Measurements from ENCODE around the gene ACER3. TPM values are rescaled to one million over a fixed set of nuclear protein-coding genes. Genes with fewer than 3 reads are reported as not detected.
"Not testable (repeated sequence)": the region's sequence is repeated elsewhere in the genome, so short reads cannot be mapped to it uniquely, and the experiment has no call there.

ACER3 gene
- total and polyA plus RNA-seq, 2 donors (not counting 1 experiment from before 2014, with no cell fraction given), result 3.3 to 12.9 TPM

- H3K79me2 ChIP-seq (ENCODE audit: control insufficient read depth, insufficient read depth, low read length), result no peaks in the 10 kb centered on the region
- POLR2A ChIA-PET, result no interaction called here
- H3K36me3 ChIP-seq (replicated peaks in 1 of 2; ENCODE audit: control extremely low read depth in 1 of 2, control insufficient read depth in 1 of 2, extremely low read depth in 1 of 2, insufficient read depth in 2 of 2, low read length in 1 of 2), result no peaks in the 10 kb centered on the region
- H2AFZ ChIP-seq (ENCODE audit: insufficient read depth, low read depth, low read length, poor library complexity, severe bottlenecking), result no peak overlapping the region
- peaks cover 0 to 4% (median 0%) of the 10 kb centered on the region in 4 experiments for H3K27me3 ChIP-seq (replicated peaks in 1 of 4; ENCODE audit: control extremely low read depth in 1 of 4, control insufficient read depth in 3 of 4, insufficient read depth in 4 of 4, low read length in 3 of 4)
- H3K9ac ChIP-seq (ENCODE audit: low read length), result no peak overlapping the region
- no peak overlapping the region for H3K4me3 ChIP-seq (ENCODE audit: control extremely low read depth in 1 of 5, extremely low read depth in 1 of 5, insufficient read depth in 1 of 5, low read depth in 2 of 5, low read length in 4 of 5)
- peaks cover 5% of the 10 kb centered on the region for H3K27me3 Mint-ChIP-seq
- H3K4me1 ChIP-seq (ENCODE audit: control insufficient read depth in 2 of 2, insufficient read depth in 2 of 2, low read length in 2 of 2), result peaks cover 0 to 6% of the 10 kb centered on the region in 2 donors
- no peak overlapping the region for H3K27ac ChIP-seq (ENCODE audit: low read length in 2 of 2)
- H3K9me3 Mint-ChIP-seq (ENCODE audit: insufficient read depth), result peaks cover 9% of the 10 kb centered on the region
- no peaks in the 10 kb centered on the region for H4K20me1 ChIP-seq (ENCODE audit: control insufficient read depth, insufficient read depth, low read length, poor library complexity, severe bottlenecking)
- intact Hi-C loops (cut with micrococcal nuclease), result no loop called here
- H3K4me1 Mint-ChIP-seq, result peaks cover 6% of the 10 kb centered on the region
- no peak overlapping the region for H3K4me2 ChIP-seq (replicated peaks; ENCODE audit: low read depth, low read length, poor library complexity, severe bottlenecking)
- no CpG with 5 or more reads among the region's 1 CpG for WGBS (ENCODE audit: insufficient coverage)
- no peak for DNase-seq
- CTCF ChIA-PET, result no interaction called here
- ATAC-seq (ENCODE audit: low read depth), result no peak
- H3K4me3 Mint-ChIP-seq, result no peak overlapping the region
- peaks cover 0 to 14% (median 10%) of the 10 kb centered on the region in 3 donors for H3K9me3 ChIP-seq (ENCODE audit: control extremely low read depth in 1 of 3, control insufficient read depth in 2 of 3, insufficient read depth in 1 of 3, low read length in 2 of 3)
- no peak for TF ChIP-seq CTCF (IDR thresholded peaks at IDR 0.05)
- no peak for TF ChIP-seq EZH2 (IDR thresholded peaks at IDR 0.05; ENCODE audit: borderline replicate concordance, insufficient read depth, low read depth, low read length, poor library complexity, severe bottlenecking)
- H3K27ac Mint-ChIP-seq, result no peak overlapping the region
These were observed 40.5 kb upstream of the ACER3 start for GRCh38 chr11:76820184-76820566.

- H3K27ac ChIP-seq (ENCODE audit: low read length in 2 of 2); H3K27ac Mint-ChIP-seq; H3K4me1 Mint-ChIP-seq; H4K20me1 ChIP-seq (ENCODE audit: control insufficient read depth, insufficient read depth, low read length, poor library complexity, severe bottlenecking); H3K27me3 ChIP-seq (replicated peaks in 1 of 4; ENCODE audit: control extremely low read depth in 1 of 4, control insufficient read depth in 3 of 4, insufficient read depth in 4 of 4, low read length in 3 of 4); H3K36me3 ChIP-seq (replicated peaks in 1 of 2; ENCODE audit: control extremely low read depth in 1 of 2, control insufficient read depth in 1 of 2, extremely low read depth in 1 of 2, insufficient read depth in 2 of 2, low read length in 1 of 2); H3K27me3 Mint-ChIP-seq; H2AFZ ChIP-seq (ENCODE audit: insufficient read depth, low read depth, low read length, poor library complexity, severe bottlenecking); H3K9me3 Mint-ChIP-seq (ENCODE audit: insufficient read depth); H3K9ac ChIP-seq (ENCODE audit: low read length); intact Hi-C loops (cut with micrococcal nuclease); H3K4me2 ChIP-seq (replicated peaks; ENCODE audit: low read depth, low read length, poor library complexity, severe bottlenecking); H3K9me3 ChIP-seq (ENCODE audit: control extremely low read depth in 1 of 3, control insufficient read depth in 2 of 3, insufficient read depth in 1 of 3, low read length in 2 of 3); H3K4me3 ChIP-seq (ENCODE audit: control extremely low read depth in 1 of 5, extremely low read depth in 1 of 5, insufficient read depth in 1 of 5, low read depth in 2 of 5, low read length in 4 of 5); ATAC-seq (ENCODE audit: low read depth); H3K79me2 ChIP-seq (ENCODE audit: control insufficient read depth, insufficient read depth, low read length); POLR2A ChIA-PET; H3K4me1 ChIP-seq (ENCODE audit: control insufficient read depth in 2 of 2, insufficient read depth in 2 of 2, low read length in 2 of 2); H3K4me3 Mint-ChIP-seq; DNase-seq: not testable (repeated sequence)
- WGBS (ENCODE audit: insufficient coverage), result 95% methylated on average over 11 of the region's 29 CpGs
- CTCF ChIA-PET, result interaction anchor here (1.2 kb wide), 1 partner anchor 97 kb away, joined by 3 read pairs; no protein-coding TSS in a partner anchor
These were observed 39.3 kb upstream of the ACER3 start for GRCh38 chr11:76821396-76821795.
